Mesendoderm (in vitro differentiated cells): ENCODE measurements around the gene FAM120B.
A peak's percentile ranks its signal among the peaks of the same experiment; 100 is the strongest.

Experiments
- DNase-seq: peaks from one replicate; pipeline ENCODE4 v3.0.0; 2013
- H2AK5ac ChIP-seq: 2 replicates; pipeline ENCODE4 v1.6.1; 2013; ENCODE audit warnings: low read length, inconsistent platforms
- H2BK120ac ChIP-seq: 2 replicates; pipeline ENCODE4 v1.6.1; 2013; ENCODE audit warnings: low read depth, mild to moderate bottlenecking, low read length, moderate library complexity, mixed read lengths
- H2BK15ac ChIP-seq: replicated peaks from 2 replicates; pipeline ENCODE4 v1.6.1; 2013; ENCODE audit warnings: low read depth, mild to moderate bottlenecking, moderate library complexity
- H2BK5ac ChIP-seq: 2 replicates; pipeline ENCODE4 v1.6.1; 2013; ENCODE audit warnings: low read length, inconsistent platforms
- H3K18ac ChIP-seq: 2 replicates; pipeline ENCODE4 v1.6.1; 2013; ENCODE audit warnings: mild to moderate bottlenecking, low read length, mixed read lengths
- H3K23ac ChIP-seq: one replicate; pipeline ENCODE4 v1.6.1; 2013; ENCODE audit warnings: low read length
- H3K27ac ChIP-seq: 2 replicates; pipeline ENCODE4 v1.5.1; 2013; ENCODE audit warnings: low read depth, mild to moderate bottlenecking, inconsistent platforms, low read length, moderate library complexity
- H3K27me3 ChIP-seq: 2 replicates; pipeline ENCODE4 v1.6.1; 2013; ENCODE audit warnings: low read length, control low read depth, mild to moderate bottlenecking, inconsistent platforms; ENCODE audit not compliant: insufficient read depth, poor library complexity
- H3K36me3 ChIP-seq: 2 replicates; pipeline ENCODE4 v1.6.1; 2013; ENCODE audit warnings: low read length, inconsistent platforms; ENCODE audit not compliant: control insufficient read depth, insufficient read depth
- H3K4ac ChIP-seq: one replicate; pipeline ENCODE4 v1.6.1; 2013; ENCODE audit warnings: low read depth, mild to moderate bottlenecking, low read length, moderate library complexity
- H3K4me1 ChIP-seq: 2 replicates; pipeline ENCODE4 v1.6.1; 2013; ENCODE audit warnings: low read depth, low read length, inconsistent platforms; ENCODE audit not compliant: control insufficient read depth
- H3K4me2 ChIP-seq: 2 replicates; pipeline ENCODE4 v1.6.1; 2013; ENCODE audit warnings: low read length
- H3K4me3 ChIP-seq: 2 replicates; pipeline ENCODE4 v1.5.1; 2013; ENCODE audit warnings: mild to moderate bottlenecking, low read length
- H3K56ac ChIP-seq: one replicate; pipeline ENCODE4 v1.6.1; 2013; ENCODE audit warnings: low read length
- H3K79me1 ChIP-seq: 2 replicates; pipeline ENCODE4 v1.6.1; 2013; ENCODE audit warnings: low read length, inconsistent platforms
- H3K79me2 ChIP-seq: 2 replicates; pipeline ENCODE4 v1.6.1; 2013; ENCODE audit warnings: mild to moderate bottlenecking, low read length; ENCODE audit not compliant: control insufficient read depth, insufficient read depth
- H3K9ac ChIP-seq: 2 replicates; pipeline ENCODE4 v1.6.1; 2013; ENCODE audit warnings: low read length, inconsistent platforms
- H4K5ac ChIP-seq: one replicate; pipeline ENCODE4 v1.6.1; 2013; ENCODE audit warnings: low read length
- H4K8ac ChIP-seq: one replicate; pipeline ENCODE4 v1.6.1; 2013; ENCODE audit warnings: low read depth, mild to moderate bottlenecking, control low read depth, low read length, moderate library complexity
- WGBS: extraction: QIAGEN DNeasy Blood & Tissue Kit; methylation state at CpG from one replicate; pipeline ENCODE4 v1.1.7; 2013; ENCODE audit warnings: low lambda C conversion rate, missing lambda C conversion rate; ENCODE audit not compliant: insufficient coverage; ENCODE audit errors: extremely low coverage; 5-methylcytosine and 5-hydroxymethylcytosine counted together

The FAM120B gene

GRCh38 chr6:170297576-170298330, 8.8 kb upstream of the FAM120B start:
- H4K8ac ChIP-seq = no peak overlapping the region
- no peak overlapping the region for H3K4ac ChIP-seq
- H3K27me3 ChIP-seq = peaks cover 55% of the 10 kb centered on the region
- no peak overlapping the region for H3K27ac ChIP-seq
- H2BK15ac ChIP-seq = no peak overlapping the region
- H4K5ac ChIP-seq = no peak overlapping the region
- DNase-seq = no peak
- no peak overlapping the region for H3K4me3 ChIP-seq
- no peaks in the 10 kb centered on the region for H3K79me1 ChIP-seq
- no peak overlapping the region for H3K4me2 ChIP-seq
- no peak overlapping the region for H3K9ac ChIP-seq
- no CpG with 5 or more reads among the region's 11 CpGs for WGBS
- H3K23ac ChIP-seq = no peak overlapping the region
- no peak overlapping the region for H2BK120ac ChIP-seq
- H3K56ac ChIP-seq = no peak overlapping the region
- H2AK5ac ChIP-seq = no peak overlapping the region
- H3K36me3 ChIP-seq = no peaks in the 10 kb centered on the region
- H3K79me2 ChIP-seq = no peaks in the 10 kb centered on the region
- no peak overlapping the region for H2BK5ac ChIP-seq
- no peaks in the 10 kb centered on the region for H3K4me1 ChIP-seq
- no peak overlapping the region for H3K18ac ChIP-seq

DNA sequence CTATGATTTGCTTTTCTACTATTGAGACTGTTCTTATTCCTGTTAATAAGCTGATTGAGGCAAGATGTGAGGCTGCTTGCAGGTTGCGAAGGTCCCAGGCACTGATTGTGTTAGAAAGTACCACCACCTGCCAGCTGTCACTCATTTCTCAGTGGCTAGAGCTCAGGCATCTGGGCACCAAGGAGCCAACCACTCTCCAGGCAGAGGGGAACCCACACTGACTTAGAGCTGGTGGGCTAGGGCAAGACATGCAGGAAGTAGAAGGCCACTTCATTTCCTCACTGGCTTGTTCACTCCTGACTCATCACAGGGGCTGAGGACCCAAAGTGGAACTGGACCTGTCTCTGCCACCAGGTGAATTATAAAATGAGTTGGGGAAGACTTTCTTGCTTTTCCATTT, 7.9 kb upstream of the FAM120B start:
- no peak overlapping the region for H3K18ac ChIP-seq
- no peak for DNase-seq
- no peak overlapping the region for H3K23ac ChIP-seq
- H3K27ac ChIP-seq = no peak overlapping the region
- no peak overlapping the region for H4K8ac ChIP-seq
- no CpG with 5 or more reads among the region's 1 CpG for WGBS
- H3K56ac ChIP-seq = no peak overlapping the region
- H2AK5ac ChIP-seq = no peak overlapping the region
- no peaks in the 10 kb centered on the region for H3K4me1 ChIP-seq
- H2BK5ac ChIP-seq = no peak overlapping the region
- H3K36me3 ChIP-seq = no peaks in the 10 kb centered on the region
- H3K79me2 ChIP-seq = no peaks in the 10 kb centered on the region
- no peak overlapping the region for H2BK120ac ChIP-seq
- no peak overlapping the region for H3K4ac ChIP-seq
- no peak overlapping the region for H2BK15ac ChIP-seq
- H3K27me3 ChIP-seq = peaks cover 46% of the 10 kb centered on the region
- H3K9ac ChIP-seq = no peak overlapping the region
- H3K4me2 ChIP-seq = no peak overlapping the region
- H3K4me3 ChIP-seq = no peak overlapping the region
- no peaks in the 10 kb centered on the region for H3K79me1 ChIP-seq
- H4K5ac ChIP-seq = no peak overlapping the region

GRCh38 chr6:170301184-170301583, 5.4 kb upstream of the FAM120B start:
- H3K36me3 ChIP-seq = no peaks in the 10 kb centered on the region
- no peak for DNase-seq
- H2BK15ac ChIP-seq = no peak overlapping the region
- no peak overlapping the region for H3K4me2 ChIP-seq
- H2AK5ac ChIP-seq = no peak overlapping the region
- H3K4ac ChIP-seq = no peak overlapping the region
- no peak overlapping the region for H3K4me3 ChIP-seq
- no peak overlapping the region for H3K9ac ChIP-seq
- H3K79me2 ChIP-seq = no peaks in the 10 kb centered on the region
- no CpG with 5 or more reads among the region's 1 CpG for WGBS
- H3K27me3 ChIP-seq = peaks cover 23% of the 10 kb centered on the region
- no peak overlapping the region for H3K27ac ChIP-seq
- H3K18ac ChIP-seq = no peak overlapping the region
- H3K4me1 ChIP-seq = no peaks in the 10 kb centered on the region
- no peak overlapping the region for H4K8ac ChIP-seq
- no peak overlapping the region for H3K56ac ChIP-seq
- no peak overlapping the region for H4K5ac ChIP-seq
- no peak overlapping the region for H2BK5ac ChIP-seq
- H2BK120ac ChIP-seq = no peak overlapping the region
- no peaks in the 10 kb centered on the region for H3K79me1 ChIP-seq
- H3K23ac ChIP-seq = no peak overlapping the region

- H3K9ac ChIP-seq = peak overlapping the region; percentile 85
- WGBS = no CpG with 5 or more reads among the region's 29 CpGs
Observed at GRCh38 chr6:170305805-170306323, 694 bp upstream of the FAM120B start.

DNA sequence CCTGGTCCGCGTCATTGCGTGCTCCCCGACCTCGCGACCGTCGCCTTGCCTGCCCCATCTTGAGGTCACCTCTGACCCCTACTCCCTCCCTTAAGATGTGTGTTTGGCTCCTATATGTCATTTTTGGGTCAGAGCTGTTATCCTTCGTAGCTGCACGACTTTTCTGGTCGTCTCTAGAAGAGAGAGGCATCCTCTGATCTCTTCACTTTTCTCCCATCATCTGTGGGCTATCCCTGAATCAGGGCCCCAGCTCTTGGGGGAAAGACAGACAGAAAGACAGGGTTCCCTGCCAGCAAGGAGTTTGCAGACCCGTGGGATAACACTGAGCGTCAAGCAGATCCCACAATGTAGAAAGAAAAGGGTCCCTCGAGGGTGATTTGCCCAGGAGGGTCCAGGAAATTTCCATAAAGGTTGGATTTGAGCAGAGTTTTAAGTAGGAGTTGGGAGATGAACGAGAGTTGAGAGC, 555 bp downstream of the FAM120B start:
- WGBS = no CpG with 5 or more reads among the region's 15 CpGs
- Histone ChIP-seq H3K79me1 (peaks cover 5% of the 10 kb centered on the region), H3K4me2 (peak overlapping the region; percentile 74), H3K27me3 (no peaks in the 10 kb centered on the region), H3K4ac (peak overlapping the region; percentile 17), H3K23ac (no peak overlapping the region), H3K27ac (no peak overlapping the region), H4K8ac (no peak overlapping the region), H3K4me1 (no peaks in the 10 kb centered on the region), H3K56ac (peak overlapping the region; percentile 97), H4K5ac (no peak overlapping the region), H2BK120ac (no peak overlapping the region), H3K79me2 (no peaks in the 10 kb centered on the region), H3K36me3 (no peaks in the 10 kb centered on the region), H2BK15ac (no peak overlapping the region), H2BK5ac (no peak overlapping the region), H2AK5ac (no peak overlapping the region), H3K9ac (peak overlapping the region; percentile 85), H3K18ac (no peak overlapping the region), H3K4me3 (peak overlapping the region; percentile 70)
- DNase-seq = no peak

More at GRCh38 chr6:170305805-170306323, 694 bp upstream of the FAM120B start:
- no peak overlapping the region for H3K27ac ChIP-seq
- no peak overlapping the region for H2BK15ac ChIP-seq
- DNase-seq = no peak
- H3K4me1 ChIP-seq = no peaks in the 10 kb centered on the region
- peaks cover 5% of the 10 kb centered on the region for H3K79me1 ChIP-seq
- H3K4me2 ChIP-seq = peak overlapping the region; percentile 18
- no peaks in the 10 kb centered on the region for H3K27me3 ChIP-seq
- no peaks in the 10 kb centered on the region for H3K36me3 ChIP-seq
- no peak overlapping the region for H3K23ac ChIP-seq
- no peak overlapping the region for H3K18ac ChIP-seq
- peak overlapping the region; percentile 39 for H3K4ac ChIP-seq
- no peak overlapping the region for H2BK120ac ChIP-seq
- H4K5ac ChIP-seq = no peak overlapping the region
- H2AK5ac ChIP-seq = no peak overlapping the region
- no peaks in the 10 kb centered on the region for H3K79me2 ChIP-seq
- peak overlapping the region; percentile 70 for H3K4me3 ChIP-seq
- no peak overlapping the region for H2BK5ac ChIP-seq
- no peak overlapping the region for H4K8ac ChIP-seq
- H3K56ac ChIP-seq = peak overlapping the region; percentile 86
